KMS-11 (cell line): ENCODE measurements around the gene AFAP1L2.

Experiments used
- H2AFZ ChIP-seq: fragments of 200-600 bp; sonication (generic); 2 replicates; pipeline ENCODE4 v1.6.1; 2016; ENCODE audit warnings: antibody characterized with exemption, mixed run types, low read depth
- H3K27ac ChIP-seq: fragments of 200-600 bp; sonication (generic); 2 replicates; pipeline ENCODE4 v1.6.1; 2016; ENCODE audit warnings: mild to moderate bottlenecking, mixed run types
- H3K27me3 ChIP-seq: fragments of 200-600 bp; sonication (generic); 2 replicates; pipeline ENCODE4 v1.6.1; 2017; ENCODE audit warnings: mild to moderate bottlenecking, low read depth, mixed run types, moderate library complexity; ENCODE audit not compliant: insufficient read depth
- H3K36me3 ChIP-seq: fragments of 200-600 bp; sonication (generic); 2 replicates; pipeline ENCODE4 v1.6.1; 2017; ENCODE audit warnings: mild to moderate bottlenecking, mixed run types; ENCODE audit not compliant: insufficient read depth
- H3K4me1 ChIP-seq: fragments of 200-600 bp; sonication (generic); 2 replicates; pipeline ENCODE4 v1.6.1; 2016; ENCODE audit warnings: mild to moderate bottlenecking, low read depth, mixed run types; ENCODE audit not compliant: poor library complexity, severe bottlenecking
- H3K4me2 ChIP-seq: fragments of 200-600 bp; sonication (generic); 2 replicates; pipeline ENCODE4 v1.7.0; 2016; ENCODE audit warnings: mild to moderate bottlenecking, mixed run types
- H3K4me3 ChIP-seq: fragments of 200-600 bp; sonication (generic); IDR thresholded peaks from 2 replicates; pipeline ENCODE4 v1.6.1; 2017; ENCODE audit warnings: low read depth, low read length, mixed read lengths; ENCODE audit not compliant: insufficient read depth
- H3K79me2 ChIP-seq: fragments of 200-600 bp; sonication (generic); 2 replicates; pipeline ENCODE4 v1.6.1; 2016; ENCODE audit warnings: low read depth, mixed run types; ENCODE audit not compliant: insufficient read depth
- H3K9ac ChIP-seq: fragments of 200-600 bp; sonication (generic); 2 replicates; pipeline ENCODE4 v1.6.1; 2016; ENCODE audit warnings: mild to moderate bottlenecking, mixed run types
- H4K20me1 ChIP-seq: fragments of 200-600 bp; sonication (generic); 2 replicates; pipeline ENCODE4 v1.6.1; 2016; ENCODE audit warnings: mild to moderate bottlenecking, mixed run types; ENCODE audit not compliant: insufficient read depth
- CTCF ChIP-seq: fragments of 200-600 bp; sonication (generic); conservative IDR thresholded peaks from 2 replicates; pipeline ENCODE4 v1.6.1; 2017; ENCODE audit warnings: low read depth, mild to moderate bottlenecking, antibody characterized with exemption, low read length, moderate library complexity, mixed read lengths

Gene AFAP1L2

GRCh38 chr10:114418109-114418508 is 13.8 kb upstream of the AFAP1L2 start:
- TF ChIP-seq CTCF, result no peak
- H3K27me3 ChIP-seq, result no peaks in the 10 kb centered on the region
- no peak overlapping the region for H2AFZ ChIP-seq
- H3K27ac ChIP-seq, result no peak overlapping the region
- no peaks in the 10 kb centered on the region for H3K4me1 ChIP-seq
- no peaks in the 10 kb centered on the region for H4K20me1 ChIP-seq
- H3K36me3 ChIP-seq, result no peaks in the 10 kb centered on the region
- no peak overlapping the region for H3K4me2 ChIP-seq
- H3K4me3 ChIP-seq, result no peak overlapping the region
- no peaks in the 10 kb centered on the region for H3K79me2 ChIP-seq
- no peak overlapping the region for H3K9ac ChIP-seq

GRCh38 chr10:114412907-114413797 is 8.8 kb upstream of the AFAP1L2 start:
- H4K20me1 ChIP-seq, result no peaks in the 10 kb centered on the region

GRCh38 chr10:114408968-114409444 is 4.7 kb upstream of the AFAP1L2 start:
- no peak overlapping the region for H3K4me2 ChIP-seq
- no peaks in the 10 kb centered on the region for H3K27me3 ChIP-seq
- H4K20me1 ChIP-seq, result no peaks in the 10 kb centered on the region
- H2AFZ ChIP-seq, result no peak overlapping the region
- H3K36me3 ChIP-seq, result no peaks in the 10 kb centered on the region
- no peak for TF ChIP-seq CTCF
- H3K79me2 ChIP-seq, result no peaks in the 10 kb centered on the region
- H3K27ac ChIP-seq, result no peak overlapping the region
- no peak overlapping the region for H3K4me3 ChIP-seq
- H3K4me1 ChIP-seq, result no peaks in the 10 kb centered on the region
- no peak overlapping the region for H3K9ac ChIP-seq

More at GRCh38 chr10:114412907-114413797, 8.8 kb upstream of the AFAP1L2 start:
- H3K4me2 ChIP-seq, result no peak overlapping the region
- H3K4me3 ChIP-seq, result no peak overlapping the region
- no peaks in the 10 kb centered on the region for H3K27me3 ChIP-seq
- H2AFZ ChIP-seq, result no peak overlapping the region
- H3K36me3 ChIP-seq, result no peaks in the 10 kb centered on the region
- no peak overlapping the region for H3K9ac ChIP-seq
- H3K27ac ChIP-seq, result no peak overlapping the region
- H3K79me2 ChIP-seq, result no peaks in the 10 kb centered on the region
- no peak for TF ChIP-seq CTCF
- no peaks in the 10 kb centered on the region for H3K4me1 ChIP-seq

- no peaks in the 10 kb centered on the region for H3K4me1 ChIP-seq
- no peak overlapping the region for H3K9ac ChIP-seq
- no peak overlapping the region for H3K27ac ChIP-seq
- H2AFZ ChIP-seq, result no peak overlapping the region
- H3K36me3 ChIP-seq, result no peaks in the 10 kb centered on the region
- no peaks in the 10 kb centered on the region for H4K20me1 ChIP-seq
- no peak overlapping the region for H3K4me3 ChIP-seq
- no peaks in the 10 kb centered on the region for H3K27me3 ChIP-seq
- no peak for TF ChIP-seq CTCF
- H3K79me2 ChIP-seq, result no peaks in the 10 kb centered on the region
- H3K4me2 ChIP-seq, result no peak overlapping the region
These were observed 4.0 kb upstream of the AFAP1L2 start for GRCh38 chr10:114408112-114408967.
